Breast epithelium (tissue), 4 donors: Measurements from ENCODE around the gene OTUD1. TPM values are rescaled to one million over a fixed set of nuclear protein-coding genes. Genes with fewer than 3 reads are reported as not detected.

Experiments used
- DNase-seq, 2 donors: peaks; one replicate each; pipeline ENCODE4 v3.0.0-alpha.2; 2019; ENCODE audit warnings: low spot score in 2 of 2
- H3K27ac ChIP-seq, 2 donors: fragments of 200-600 bp; sonication (generic) in 1 of 2; one replicate each; pipeline ENCODE4 v1.5.1; 2016 to 2019; ENCODE audit warnings: mild to moderate bottlenecking in 1 of 2
- H3K27me3 ChIP-seq, 2 donors: fragments of 200-600 bp; sonication (generic) in 1 of 2; one replicate each; pipeline versions ENCODE4 v1.5.1 to v1.6.0; 2017 to 2019; ENCODE audit warnings: control low read depth in 1 of 2, mild to moderate bottlenecking in 1 of 2
- H3K36me3 ChIP-seq: fragments of 200-600 bp; one replicate; pipeline ENCODE4 v1.5.1; 2019
- H3K4me1 ChIP-seq, 2 donors: fragments of 200-600 bp; sonication (generic); one replicate each; pipeline ENCODE4 v1.5.1; 2016 to 2019; ENCODE audit warnings: control low read depth in 1 of 2
- H3K4me3 ChIP-seq, 3 donors: fragments of 200-600 bp; sonication (generic); 1 replicate in 2 of 3; 2 replicates in 1 of 3; pipeline ENCODE4 v1.5.1; 2016 to 2019; ENCODE audit warnings: mild to moderate bottlenecking in 3 of 3, moderate library complexity in 2 of 3
- H3K9me3 ChIP-seq, 2 donors: fragments of 200-600 bp; sonication (generic) in 1 of 2; one replicate each; pipeline ENCODE4 v1.5.1; 2016 to 2019; ENCODE audit warnings: control low read depth in 1 of 2
- CTCF ChIP-seq, 3 donors: fragments of 450-650 bp; IDR thresholded peaks; one replicate each; pipeline ENCODE4 v1.5.1; 2016 to 2017; ENCODE audit warnings: antibody characterized with exemption in 3 of 3, mild to moderate bottlenecking in 3 of 3, moderate library complexity in 3 of 3
- POLR2A ChIP-seq: fragments of 450-650 bp; IDR thresholded peaks from one replicate; pipeline ENCODE4 v1.6.1; 2016; ENCODE audit warnings: antibody characterized with exemption, mild to moderate bottlenecking, moderate library complexity
- POLR2AphosphoS5 ChIP-seq, 3 donors: sonication (generic); formaldehyde crosslinking; IDR thresholded peaks; one replicate each; pipeline ENCODE4 v1.6.1; 2017; ENCODE audit warnings: antibody characterized with exemption in 3 of 3
- intact Hi-C: fragments of 100-400 bp; cut with DNase I; formaldehyde crosslinking; loops from one replicate; pipeline ENCODE4 v1.15.1; 2023; ENCODE audit warnings: low total_unique reads
- total RNA-seq, 3 donors: library from RNA; depleted of rRNA; stranded (reverse); fragments of >200 nt; gene quantifications; one replicate each; pipeline ENCODE4 v1.1.0, GENCODE V29; 2016

OTUD1 gene
- total RNA-seq, 3 donors from 2014 or later = 8.8 to 20.2 (median 15.7) TPM

DNA sequence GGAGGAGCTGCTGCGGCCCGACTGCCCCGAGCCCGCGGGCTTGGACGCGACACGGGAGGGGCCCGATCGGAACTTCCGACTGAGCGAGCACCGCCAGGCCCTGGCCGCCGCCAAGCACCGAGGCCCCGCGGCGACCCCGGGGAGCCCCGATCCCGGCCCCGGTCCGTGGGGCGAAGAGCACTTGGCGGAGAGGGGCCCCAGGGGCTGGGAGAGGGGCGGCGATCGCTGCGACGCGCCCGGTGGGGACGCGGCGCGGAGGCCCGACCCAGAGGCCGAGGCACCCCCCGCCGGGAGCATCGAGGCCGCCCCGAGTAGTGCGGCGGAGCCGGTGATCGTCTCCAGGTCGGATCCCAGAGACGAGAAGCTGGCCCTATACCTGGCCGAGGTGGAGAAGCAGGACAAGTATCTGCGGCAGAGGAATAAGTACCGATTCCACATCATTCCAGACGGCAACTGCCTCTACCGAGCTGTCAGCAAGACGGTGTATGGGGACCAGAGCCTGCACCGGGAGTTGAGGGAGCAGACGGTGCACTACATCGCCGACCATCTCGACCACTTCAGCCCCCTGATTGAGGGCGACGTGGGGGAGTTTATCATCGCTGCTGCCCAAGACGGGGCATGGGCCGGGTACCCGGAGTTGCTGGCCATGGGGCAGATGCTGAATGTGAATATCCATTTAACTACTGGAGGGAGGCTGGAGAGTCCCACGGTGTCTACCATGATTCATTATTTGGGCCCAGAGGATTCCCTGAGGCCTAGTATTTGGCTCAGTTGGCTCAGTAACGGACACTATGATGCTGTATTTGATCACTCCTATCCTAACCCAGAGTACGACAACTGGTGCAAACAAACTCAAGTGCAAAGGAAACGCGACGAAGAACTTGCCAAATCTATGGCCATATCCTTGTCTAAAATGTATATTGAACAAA lies 1.4 kb downstream of the OTUD1 start:
- intact Hi-C loops = no loop called here
- Histone ChIP-seq H3K4me3 (peak overlapping the region; percentile 89 to 96 (median 92)), H3K4me1 (no peaks in the 10 kb centered on the region), H3K9me3 (no peaks in the 10 kb centered on the region), H3K27me3 (no peaks in the 10 kb centered on the region), H3K36me3 (no peaks in the 10 kb centered on the region), H3K27ac (peak overlapping the region; percentile 97)
- DNase-seq = no peak
- TF ChIP-seq POLR2AphosphoS5 (IDR thresholded peaks at IDR 0.05) (peak in 1 of 3 donors; percentile 31), POLR2A (no peak), CTCF (IDR thresholded peaks at IDR 0.05) (no peak)

- Histone ChIP-seq H3K4me1 (no peaks in the 10 kb centered on the region), H3K9me3 (no peaks in the 10 kb centered on the region), H3K36me3 (no peaks in the 10 kb centered on the region), H3K27me3 (no peaks in the 10 kb centered on the region), H3K27ac (peak overlapping the region; percentile 97), H3K4me3 (peak overlapping the region; percentile 89 to 96 (median 92))
- TF ChIP-seq POLR2AphosphoS5 (IDR thresholded peaks at IDR 0.05) (no peak), CTCF (IDR thresholded peaks at IDR 0.05) (no peak), POLR2A (no peak)
- intact Hi-C loops = no loop called here
- no peak for DNase-seq
Observed at GRCh38 chr10:23441251-23441650, 2.4 kb downstream of the OTUD1 start.

DNA sequence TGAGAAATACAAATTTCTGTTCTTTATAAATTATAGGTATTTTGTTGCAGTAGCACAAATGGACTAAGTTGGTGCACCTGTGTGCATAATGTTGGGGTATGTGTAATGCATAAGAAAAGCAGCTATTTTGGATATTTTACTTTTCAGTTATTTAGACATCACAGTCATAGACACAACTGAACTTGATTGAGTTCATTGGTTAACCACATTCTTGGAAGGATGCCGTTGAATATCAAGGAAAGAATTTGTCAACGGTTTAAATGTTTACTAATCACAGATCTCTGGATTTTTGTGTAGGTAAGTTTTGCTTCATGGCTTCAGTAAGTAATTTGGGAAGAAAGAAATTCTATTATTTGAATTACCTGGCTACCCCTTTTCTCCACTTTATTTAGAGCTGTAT lies 4.1 kb downstream of the OTUD1 start:
- Histone ChIP-seq H3K4me3 (peak overlapping the region in 1 of 3 donors; percentile 8), H3K36me3 (no peaks in the 10 kb centered on the region), H3K27me3 (no peaks in the 10 kb centered on the region), H3K9me3 (no peaks in the 10 kb centered on the region), H3K27ac (no peak overlapping the region), H3K4me1 (no peaks in the 10 kb centered on the region)
- intact Hi-C loops = no loop called here
- TF ChIP-seq POLR2AphosphoS5 (IDR thresholded peaks at IDR 0.05) = no peak
- no peak for TF ChIP-seq POLR2A
- TF ChIP-seq CTCF (IDR thresholded peaks at IDR 0.05) = no peak
- no peak for DNase-seq

- Histone ChIP-seq H3K27ac (no peak overlapping the region), H3K4me1 (no peaks in the 10 kb centered on the region), H3K4me3 (no peak overlapping the region), H3K9me3 (no peaks in the 10 kb centered on the region), H3K36me3 (no peaks in the 10 kb centered on the region), H3K27me3 (no peaks in the 10 kb centered on the region)
- no peak for TF ChIP-seq POLR2A
- intact Hi-C loops = no loop called here
- no peak for DNase-seq
Observed at GRCh38 chr10:23445591-23445990, 6.7 kb downstream of the OTUD1 start.

DNA sequence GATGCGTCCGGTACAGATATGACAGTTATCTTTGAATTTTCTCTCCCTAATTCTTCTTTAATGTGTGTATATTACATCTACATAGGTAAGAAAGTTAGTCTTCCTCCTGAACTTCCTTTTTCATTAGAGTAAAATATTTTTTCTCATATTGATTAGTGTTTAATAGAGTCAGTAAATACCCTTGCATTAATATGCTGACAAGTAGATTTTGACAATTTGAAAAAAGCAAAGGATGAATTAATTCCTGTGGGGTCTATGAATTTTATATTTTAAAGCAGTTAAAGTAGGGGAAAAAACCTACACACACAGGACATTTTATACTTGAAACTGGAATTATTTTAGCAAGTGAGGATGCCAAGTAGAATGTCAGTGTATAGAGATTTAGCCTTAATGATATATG lies 9.4 kb downstream of the OTUD1 start:
- H3K27me3 ChIP-seq = no peaks in the 10 kb centered on the region
- DNase-seq = no peak
- no peaks in the 10 kb centered on the region for H3K4me1 ChIP-seq
- H3K36me3 ChIP-seq = no peaks in the 10 kb centered on the region
- no peak overlapping the region for H3K27ac ChIP-seq
- intact Hi-C loops = no loop called here
- TF ChIP-seq POLR2A (no peak), CTCF (IDR thresholded peaks at IDR 0.05) (no peak), POLR2AphosphoS5 (IDR thresholded peaks at IDR 0.05) (no peak)
- no peak overlapping the region for H3K4me3 ChIP-seq
- H3K9me3 ChIP-seq = no peaks in the 10 kb centered on the region
